H1 (cell line): ENCODE results near the gene SRRM2.

Source experiments
- SIN3A ChIP-seq, 2 experiments: IDR thresholded peaks in 1 of 2; conservative IDR thresholded peaks in 1 of 2; 2 replicates each; pipeline ENCODE4 v1.6.1; 2011 to 2012; ENCODE audit warnings: low read length in 2 of 2, improper control_type of control experiment in 1 of 2, low read depth in 1 of 2, mild to moderate bottlenecking in 1 of 2
- TF ChIP-seq, protein P1 (sequence below), 3 experiments: IDR thresholded peaks; 1 replicate in 2 of 3; 2 replicates in 1 of 3; pipeline versions ENCODE4 v1.5.1 to v1.6.1; 2011; ENCODE audit warnings: low read length in 3 of 3, mild to moderate bottlenecking in 3 of 3, inconsistent platforms in 2 of 3, low read depth in 1 of 3, moderate library complexity in 1 of 3; ENCODE audit not compliant: insufficient read depth in 1 of 3; ENCODE audit errors: control extremely low read depth in 1 of 3

DNA sequence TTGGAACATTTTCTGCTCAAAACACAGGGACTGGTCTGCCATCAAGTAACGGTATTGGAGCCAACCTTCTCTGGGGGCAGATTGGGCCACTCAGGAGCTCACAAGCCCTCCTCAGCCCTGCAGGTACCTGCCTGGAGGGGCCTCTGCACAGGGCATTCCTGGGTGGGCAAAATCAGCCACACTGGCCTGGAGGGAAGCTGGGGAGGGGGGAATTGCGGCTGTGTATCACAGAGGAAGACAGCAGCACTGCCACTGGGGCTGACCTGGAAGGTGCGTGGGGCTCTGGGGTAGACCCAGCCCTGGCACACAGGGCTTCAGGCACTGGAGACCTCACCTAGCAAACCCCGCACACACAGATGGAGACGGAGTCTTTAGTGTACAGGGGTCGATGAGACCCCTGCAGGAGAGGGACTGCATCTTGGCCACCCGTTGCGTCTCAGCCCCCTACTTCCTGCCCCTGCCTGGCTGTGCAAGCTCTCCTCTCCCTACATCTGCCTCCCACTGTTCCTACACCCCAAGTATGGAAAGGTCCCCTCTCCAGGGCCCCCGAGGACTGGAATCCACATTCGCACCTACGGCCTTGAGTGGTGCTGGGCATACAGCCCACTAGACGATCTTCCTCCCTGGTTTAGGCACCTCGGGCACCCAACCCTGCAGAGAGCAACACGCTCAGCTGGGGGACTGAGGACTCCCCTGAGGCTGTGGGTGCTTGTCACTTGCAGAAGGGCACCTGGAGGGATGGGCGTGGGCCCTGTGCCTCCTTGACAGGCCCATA is 7.1 kb upstream of the SRRM2 start:
- no peak for TF ChIP-seq SIN3A (conservative IDR thresholded peaks at IDR 0.05 in 1 of 2, IDR thresholded peaks at IDR 0.05 in 1 of 2; ENCODE audit: low read depth in 1 of 2, low read length in 2 of 2)
- TF ChIP-seq, protein P1, sequence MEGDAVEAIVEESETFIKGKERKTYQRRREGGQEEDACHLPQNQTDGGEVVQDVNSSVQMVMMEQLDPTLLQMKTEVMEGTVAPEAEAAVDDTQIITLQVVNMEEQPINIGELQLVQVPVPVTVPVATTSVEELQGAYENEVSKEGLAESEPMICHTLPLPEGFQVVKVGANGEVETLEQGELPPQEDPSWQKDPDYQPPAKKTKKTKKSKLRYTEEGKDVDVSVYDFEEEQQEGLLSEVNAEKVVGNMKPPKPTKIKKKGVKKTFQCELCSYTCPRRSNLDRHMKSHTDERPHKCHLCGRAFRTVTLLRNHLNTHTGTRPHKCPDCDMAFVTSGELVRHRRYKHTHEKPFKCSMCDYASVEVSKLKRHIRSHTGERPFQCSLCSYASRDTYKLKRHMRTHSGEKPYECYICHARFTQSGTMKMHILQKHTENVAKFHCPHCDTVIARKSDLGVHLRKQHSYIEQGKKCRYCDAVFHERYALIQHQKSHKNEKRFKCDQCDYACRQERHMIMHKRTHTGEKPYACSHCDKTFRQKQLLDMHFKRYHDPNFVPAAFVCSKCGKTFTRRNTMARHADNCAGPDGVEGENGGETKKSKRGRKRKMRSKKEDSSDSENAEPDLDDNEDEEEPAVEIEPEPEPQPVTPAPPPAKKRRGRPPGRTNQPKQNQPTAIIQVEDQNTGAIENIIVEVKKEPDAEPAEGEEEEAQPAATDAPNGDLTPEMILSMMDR (IDR thresholded peaks at IDR 0.05; ENCODE audit: control extremely low read depth in 1 of 3, insufficient read depth in 1 of 3, low read depth in 1 of 3, low read length in 3 of 3), result no peak
